Dedifferentiated amniotic fluid mesenchymal stem cell (primary cell): ENCODE data around the gene EMC9.

Experiments used
- DNase-seq: peaks from one replicate; pipeline ENCODE4 v3.0.0-alpha.2; 2016; ENCODE audit errors: extremely low spot score

Gene EMC9

DNA sequence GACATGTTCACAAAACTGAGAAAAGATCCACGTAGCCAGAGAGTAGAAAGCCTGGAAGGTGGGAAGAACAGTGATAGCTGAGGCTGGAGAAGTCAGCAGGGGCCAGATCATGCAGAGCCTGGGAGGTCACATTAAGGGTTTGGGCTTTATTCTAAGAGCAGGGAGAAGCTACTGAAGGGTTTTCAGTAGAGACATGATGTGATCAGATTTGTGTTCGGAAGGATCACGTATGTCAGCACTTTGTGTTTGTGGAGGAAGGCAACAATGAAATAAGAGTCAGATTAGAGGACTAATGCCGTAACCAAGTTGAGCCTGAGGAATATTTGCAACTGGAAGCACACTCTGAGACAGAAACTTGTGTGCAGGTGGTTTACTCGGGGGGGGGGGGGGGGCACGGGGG, 51.5 kb downstream of the EMC9 start:
- DNase-seq, result no peak
